Activated B cell treated with CpG ODN at 0.5 μM for 24 hours (primary cell): ENCODE data around the gene IL11RA. TPM values are rescaled to one million over a fixed set of nuclear protein-coding genes. Genes with fewer than 3 reads are reported as not detected.

Experiments used
- ATAC-seq: fragments of 200-7000 bp; cut with Tn5 transposase; one replicate; pipeline ENCODE4 v1.10.0; 2021; ENCODE audit warnings: low read depth, mild to moderate bottlenecking, moderate library complexity
- CTCF ChIA-PET: fragments of 350-600 bp; sonication (Branson Sonifier 250); formaldehyde crosslinking; loops from one replicate; lab custom pipeline; 2021; ENCODE audit warnings: antibody characterized with exemption; lab: Charles Lee
- POLR2A ChIA-PET: fragments of 350-600 bp; sonication (Branson Sonifier 250); formaldehyde crosslinking; loops from one replicate; lab custom pipeline; 2021; ENCODE audit warnings: antibody characterized with exemption; lab: Charles Lee
- DNase-seq: peaks from one replicate; pipeline ENCODE4 v3.0.0; 2022
- H3K27ac Mint-ChIP-seq: one replicate; pipeline ENCODE4 v1.8.0; 2020; ENCODE audit warnings: mixed read lengths
- H3K27me3 Mint-ChIP-seq: one replicate; pipeline ENCODE4 v1.8.0; 2021; ENCODE audit warnings: mixed read lengths
- H3K36me3 Mint-ChIP-seq: one replicate; pipeline ENCODE4 v1.8.0; 2021; ENCODE audit warnings: low read depth, mixed read lengths
- H3K4me1 Mint-ChIP-seq: one replicate; pipeline ENCODE4 v1.8.0; 2021; ENCODE audit warnings: mixed read lengths
- H3K4me3 Mint-ChIP-seq: one replicate; pipeline ENCODE4 v1.8.0; 2020; ENCODE audit warnings: mild to moderate bottlenecking, mixed read lengths
- H3K9me3 Mint-ChIP-seq: one replicate; pipeline ENCODE4 v1.8.0; 2020; ENCODE audit warnings: mixed read lengths
- intact Hi-C: fragments of 100-400 bp; cut with micrococcal nuclease; formaldehyde crosslinking; loops from one replicate; pipeline ENCODE4 v1.15.1; 2024
- total RNA-seq: library from RNA; stranded (reverse); gene quantifications from 2 replicates; pipeline ENCODE4 v1.2.3, GENCODE V29; 2022
- TF ChIP-seq, protein P1 (sequence below): fragments of 200-600 bp; IDR thresholded peaks from one replicate; pipeline ENCODE4 v1.8.0; 2022; ENCODE audit warnings: antibody characterized with exemption, mild to moderate bottlenecking

Gene IL11RA
- total RNA-seq, 1 donor from 2014 or later, result 18.8 TPM

DNA sequence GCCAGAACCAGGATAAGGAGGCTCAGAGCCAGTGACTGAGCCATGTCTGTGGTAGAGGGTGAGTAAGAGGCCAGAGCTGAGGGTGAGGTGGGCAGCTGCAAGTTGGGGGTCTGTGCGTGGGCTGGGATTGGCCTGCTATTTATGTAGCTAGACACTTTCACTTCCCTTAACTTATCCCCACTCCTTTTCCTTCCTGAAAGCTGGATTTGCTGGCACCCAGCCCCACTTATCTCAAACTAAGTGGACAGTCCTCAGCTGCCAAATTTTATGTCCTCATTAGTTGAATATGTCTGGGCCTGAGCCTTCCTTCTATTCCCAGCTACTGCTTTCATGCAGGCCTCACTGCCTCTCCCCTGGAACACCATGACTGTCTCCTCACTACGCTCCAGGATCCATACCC lies 58.0 kb downstream of the IL11RA start, which contains the start of gene CCL21:
TSS of gene CCL21 (minus strand) at position 114 of the 400 bp plus-strand sequence. CDS start at position 44, 70 bp downstream.
- TF ChIP-seq, protein P1, sequence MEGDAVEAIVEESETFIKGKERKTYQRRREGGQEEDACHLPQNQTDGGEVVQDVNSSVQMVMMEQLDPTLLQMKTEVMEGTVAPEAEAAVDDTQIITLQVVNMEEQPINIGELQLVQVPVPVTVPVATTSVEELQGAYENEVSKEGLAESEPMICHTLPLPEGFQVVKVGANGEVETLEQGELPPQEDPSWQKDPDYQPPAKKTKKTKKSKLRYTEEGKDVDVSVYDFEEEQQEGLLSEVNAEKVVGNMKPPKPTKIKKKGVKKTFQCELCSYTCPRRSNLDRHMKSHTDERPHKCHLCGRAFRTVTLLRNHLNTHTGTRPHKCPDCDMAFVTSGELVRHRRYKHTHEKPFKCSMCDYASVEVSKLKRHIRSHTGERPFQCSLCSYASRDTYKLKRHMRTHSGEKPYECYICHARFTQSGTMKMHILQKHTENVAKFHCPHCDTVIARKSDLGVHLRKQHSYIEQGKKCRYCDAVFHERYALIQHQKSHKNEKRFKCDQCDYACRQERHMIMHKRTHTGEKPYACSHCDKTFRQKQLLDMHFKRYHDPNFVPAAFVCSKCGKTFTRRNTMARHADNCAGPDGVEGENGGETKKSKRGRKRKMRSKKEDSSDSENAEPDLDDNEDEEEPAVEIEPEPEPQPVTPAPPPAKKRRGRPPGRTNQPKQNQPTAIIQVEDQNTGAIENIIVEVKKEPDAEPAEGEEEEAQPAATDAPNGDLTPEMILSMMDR, result no peak
- intact Hi-C loops, result no loop called here
- no peaks in the 10 kb centered on the region for H3K9me3 Mint-ChIP-seq
- ChIA-PET CTCF (no interaction called here), POLR2A (no interaction called here)
- DNase-seq, result no peak
- no peak for ATAC-seq
- no peaks in the 10 kb centered on the region for H3K36me3 Mint-ChIP-seq
- H3K4me1 Mint-ChIP-seq, result no peaks in the 10 kb centered on the region
- H3K4me3 Mint-ChIP-seq, result no peak within 1 kb of the TSS
- H3K27ac Mint-ChIP-seq, result no peak within 1 kb of the TSS
- peaks cover 25% of the 10 kb centered on the region for H3K27me3 Mint-ChIP-seq

Other genes starting within 250 kb of the IL11RA start
- gene FAM219A, start 193.6 kb upstream of the IL11RA start, total RNA-seq, result 13.5 and 16.9 TPM in 2 replicates
- not detected in 2 replicates for gene DNAI1, start 193.4 kb upstream of the IL11RA start, total RNA-seq
- not detected in 2 replicates for gene ENHO, start 129.2 kb upstream of the IL11RA start, total RNA-seq
- gene CNTFR, start 62.5 kb upstream of the IL11RA start, total RNA-seq, result not detected in 2 replicates
- 17.5 and 18.9 TPM in 2 replicates for gene RPP25L, start 40.1 kb upstream of the IL11RA start, total RNA-seq
- gene DCTN3, start 31.7 kb upstream of the IL11RA start, total RNA-seq, result 63.9 and 64.3 TPM in 2 replicates
- gene ARID3C, start 23.1 kb upstream of the IL11RA start, total RNA-seq, result not detected in 2 replicates
- 27.2 TPM in 2 replicates for gene SIGMAR1, start 14.4 kb upstream of the IL11RA start, total RNA-seq
- 55.9 and 62.5 TPM in 2 replicates for gene GALT, start 5.5 kb upstream of the IL11RA start, total RNA-seq
- gene CCL27, start 10.5 kb downstream of the IL11RA start, total RNA-seq, result not detected in 2 replicates
- gene CCL19, start 39.1 kb downstream of the IL11RA start, total RNA-seq, result not detected in 2 replicates
- not detected in 2 replicates for gene CCL21, start 58.0 kb downstream of the IL11RA start, total RNA-seq